ENCODE data around the gene GJB5.

DNA sequence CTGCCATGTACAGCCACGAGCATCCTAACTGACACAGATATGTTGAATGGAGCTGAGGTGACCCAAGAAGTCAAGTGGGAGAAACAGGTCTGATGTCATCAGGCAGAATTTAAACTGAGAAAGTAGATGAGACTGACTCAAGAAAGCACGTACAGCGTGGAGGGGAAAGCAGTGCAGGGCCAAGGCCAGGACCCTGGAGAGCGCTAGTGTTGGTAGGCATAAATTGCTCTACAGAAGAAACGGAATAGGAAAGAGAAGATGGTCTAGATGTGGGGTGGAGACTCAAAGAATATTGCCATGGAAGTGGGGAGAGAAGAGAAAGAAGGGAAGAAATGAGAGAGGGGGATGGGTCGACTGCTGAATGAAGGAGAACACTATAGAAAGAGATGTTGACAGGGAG, 45.3 kb upstream of the GJB5 start:
- TF ChIP-seq, protein P1, sequence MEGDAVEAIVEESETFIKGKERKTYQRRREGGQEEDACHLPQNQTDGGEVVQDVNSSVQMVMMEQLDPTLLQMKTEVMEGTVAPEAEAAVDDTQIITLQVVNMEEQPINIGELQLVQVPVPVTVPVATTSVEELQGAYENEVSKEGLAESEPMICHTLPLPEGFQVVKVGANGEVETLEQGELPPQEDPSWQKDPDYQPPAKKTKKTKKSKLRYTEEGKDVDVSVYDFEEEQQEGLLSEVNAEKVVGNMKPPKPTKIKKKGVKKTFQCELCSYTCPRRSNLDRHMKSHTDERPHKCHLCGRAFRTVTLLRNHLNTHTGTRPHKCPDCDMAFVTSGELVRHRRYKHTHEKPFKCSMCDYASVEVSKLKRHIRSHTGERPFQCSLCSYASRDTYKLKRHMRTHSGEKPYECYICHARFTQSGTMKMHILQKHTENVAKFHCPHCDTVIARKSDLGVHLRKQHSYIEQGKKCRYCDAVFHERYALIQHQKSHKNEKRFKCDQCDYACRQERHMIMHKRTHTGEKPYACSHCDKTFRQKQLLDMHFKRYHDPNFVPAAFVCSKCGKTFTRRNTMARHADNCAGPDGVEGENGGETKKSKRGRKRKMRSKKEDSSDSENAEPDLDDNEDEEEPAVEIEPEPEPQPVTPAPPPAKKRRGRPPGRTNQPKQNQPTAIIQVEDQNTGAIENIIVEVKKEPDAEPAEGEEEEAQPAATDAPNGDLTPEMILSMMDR (IDR thresholded peaks at IDR 0.05), result no peak
- TF ChIP-seq EZH2 (IDR thresholded peaks at IDR 0.05; ENCODE audit: borderline replicate concordance, insufficient read depth, low read depth, low read length, poor library complexity, severe bottlenecking), result no peak

Measured in B cell (primary cell).